ENCODE data around the gene GATA3.

DNA sequence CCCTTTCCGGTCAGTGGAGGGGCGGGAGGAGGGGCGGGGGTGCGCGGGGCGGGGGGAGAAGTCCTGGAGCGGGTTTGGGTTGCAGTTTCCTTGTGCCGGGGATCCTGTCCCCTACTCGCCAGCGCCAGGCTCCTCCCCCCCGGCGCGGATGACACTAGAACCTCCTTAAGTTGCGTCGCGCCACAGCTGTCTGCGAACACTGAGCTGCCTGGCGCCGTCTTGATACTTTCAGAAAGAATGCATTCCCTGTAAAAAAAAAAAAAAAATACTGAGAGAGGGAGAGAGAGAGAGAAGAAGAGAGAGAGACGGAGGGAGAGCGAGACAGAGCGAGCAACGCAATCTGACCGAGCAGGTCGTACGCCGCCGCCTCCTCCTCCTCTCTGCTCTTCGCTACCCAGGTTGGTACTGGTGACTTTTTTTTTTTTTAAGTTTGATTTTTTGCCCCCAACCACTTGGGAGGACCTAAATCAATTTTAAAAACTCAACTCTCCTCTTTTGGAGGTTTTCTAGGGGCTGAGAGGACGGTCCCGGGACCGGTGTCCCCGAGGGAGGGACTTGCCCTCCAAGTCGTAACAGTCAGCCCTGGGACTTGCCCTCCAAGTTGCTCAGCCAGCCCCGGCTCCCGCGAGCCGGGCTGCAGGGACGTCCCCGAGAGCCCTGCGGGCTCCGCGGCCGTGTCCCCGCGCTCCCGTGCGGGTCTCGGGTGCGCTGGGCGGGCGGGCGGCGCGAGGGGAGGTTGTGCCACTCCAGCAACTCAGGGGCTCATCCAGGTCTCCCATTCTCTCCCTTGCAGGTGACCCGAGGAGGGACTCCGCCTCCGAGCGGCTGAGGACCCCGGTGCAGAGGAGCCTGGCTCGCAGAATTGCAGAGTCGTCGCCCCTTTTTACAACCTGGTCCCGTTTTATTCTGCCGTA, at the start of gene GATA3:
- TF ChIP-seq, protein P1, sequence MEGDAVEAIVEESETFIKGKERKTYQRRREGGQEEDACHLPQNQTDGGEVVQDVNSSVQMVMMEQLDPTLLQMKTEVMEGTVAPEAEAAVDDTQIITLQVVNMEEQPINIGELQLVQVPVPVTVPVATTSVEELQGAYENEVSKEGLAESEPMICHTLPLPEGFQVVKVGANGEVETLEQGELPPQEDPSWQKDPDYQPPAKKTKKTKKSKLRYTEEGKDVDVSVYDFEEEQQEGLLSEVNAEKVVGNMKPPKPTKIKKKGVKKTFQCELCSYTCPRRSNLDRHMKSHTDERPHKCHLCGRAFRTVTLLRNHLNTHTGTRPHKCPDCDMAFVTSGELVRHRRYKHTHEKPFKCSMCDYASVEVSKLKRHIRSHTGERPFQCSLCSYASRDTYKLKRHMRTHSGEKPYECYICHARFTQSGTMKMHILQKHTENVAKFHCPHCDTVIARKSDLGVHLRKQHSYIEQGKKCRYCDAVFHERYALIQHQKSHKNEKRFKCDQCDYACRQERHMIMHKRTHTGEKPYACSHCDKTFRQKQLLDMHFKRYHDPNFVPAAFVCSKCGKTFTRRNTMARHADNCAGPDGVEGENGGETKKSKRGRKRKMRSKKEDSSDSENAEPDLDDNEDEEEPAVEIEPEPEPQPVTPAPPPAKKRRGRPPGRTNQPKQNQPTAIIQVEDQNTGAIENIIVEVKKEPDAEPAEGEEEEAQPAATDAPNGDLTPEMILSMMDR (IDR thresholded peaks at IDR 0.05; ENCODE audit: insufficient read depth, low read length), result no peak
- TF ChIP-seq POLR2AphosphoS5 (IDR thresholded peaks at IDR 0.05; ENCODE audit: low read depth), result no peak
- TF ChIP-seq, protein P2, sequence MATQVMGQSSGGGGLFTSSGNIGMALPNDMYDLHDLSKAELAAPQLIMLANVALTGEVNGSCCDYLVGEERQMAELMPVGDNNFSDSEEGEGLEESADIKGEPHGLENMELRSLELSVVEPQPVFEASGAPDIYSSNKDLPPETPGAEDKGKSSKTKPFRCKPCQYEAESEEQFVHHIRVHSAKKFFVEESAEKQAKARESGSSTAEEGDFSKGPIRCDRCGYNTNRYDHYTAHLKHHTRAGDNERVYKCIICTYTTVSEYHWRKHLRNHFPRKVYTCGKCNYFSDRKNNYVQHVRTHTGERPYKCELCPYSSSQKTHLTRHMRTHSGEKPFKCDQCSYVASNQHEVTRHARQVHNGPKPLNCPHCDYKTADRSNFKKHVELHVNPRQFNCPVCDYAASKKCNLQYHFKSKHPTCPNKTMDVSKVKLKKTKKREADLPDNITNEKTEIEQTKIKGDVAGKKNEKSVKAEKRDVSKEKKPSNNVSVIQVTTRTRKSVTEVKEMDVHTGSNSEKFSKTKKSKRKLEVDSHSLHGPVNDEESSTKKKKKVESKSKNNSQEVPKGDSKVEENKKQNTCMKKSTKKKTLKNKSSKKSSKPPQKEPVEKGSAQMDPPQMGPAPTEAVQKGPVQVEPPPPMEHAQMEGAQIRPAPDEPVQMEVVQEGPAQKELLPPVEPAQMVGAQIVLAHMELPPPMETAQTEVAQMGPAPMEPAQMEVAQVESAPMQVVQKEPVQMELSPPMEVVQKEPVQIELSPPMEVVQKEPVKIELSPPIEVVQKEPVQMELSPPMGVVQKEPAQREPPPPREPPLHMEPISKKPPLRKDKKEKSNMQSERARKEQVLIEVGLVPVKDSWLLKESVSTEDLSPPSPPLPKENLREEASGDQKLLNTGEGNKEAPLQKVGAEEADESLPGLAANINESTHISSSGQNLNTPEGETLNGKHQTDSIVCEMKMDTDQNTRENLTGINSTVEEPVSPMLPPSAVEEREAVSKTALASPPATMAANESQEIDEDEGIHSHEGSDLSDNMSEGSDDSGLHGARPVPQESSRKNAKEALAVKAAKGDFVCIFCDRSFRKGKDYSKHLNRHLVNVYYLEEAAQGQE (IDR thresholded peaks at IDR 0.05; ENCODE audit: insufficient replicate concordance, low read depth), result no peak

Data from HL-60 (cell line).